GM21515 (cell line): ENCODE results near the gene CTNNA2.

Experiments used
- ATAC-seq: cut with Tn5 transposase; IDR thresholded peaks from one replicate; pipeline ENCODE4 v1.9.1; 2021; ENCODE audit not compliant: unreplicated experiment

Gene CTNNA2

GRCh38 chr2:80303006-80303908, 790.4 kb downstream of the CTNNA2 start:
- no peak for ATAC-seq

- ATAC-seq: no peak
These were observed 791.3 kb downstream of the CTNNA2 start, which contains the start of gene LRRTM1 for GRCh38 chr2:80303909-80304837. TSS of gene LRRTM1 (minus strand) at chr2:80304752. CDS start at chr2:80303819, 933 bp downstream.

- no peak for ATAC-seq
These were observed 798.5 kb downstream of the CTNNA2 start for GRCh38 chr2:80311304-80311703.

GRCh38 chr2:80312282-80312839, 799.5 kb downstream of the CTNNA2 start:
- ATAC-seq: no peak

GRCh38 chr2:80322311-80322920, 809.6 kb downstream of the CTNNA2 start:
- ATAC-seq: no peak

- no peak for ATAC-seq
These were observed 810.1 kb downstream of the CTNNA2 start for GRCh38 chr2:80322958-80323357.

- ATAC-seq: no peak
These were observed 810.8 kb downstream of the CTNNA2 start for GRCh38 chr2:80323610-80324009.

- no peak for ATAC-seq
These were observed 811.7 kb downstream of the CTNNA2 start for GRCh38 chr2:80324525-80324924.

- no peak for ATAC-seq
These were observed 813.4 kb downstream of the CTNNA2 start for GRCh38 chr2:80326214-80326613.

GRCh38 chr2:80326861-80327260, 814.0 kb downstream of the CTNNA2 start:
- ATAC-seq: no peak

- no peak for ATAC-seq
These were observed 815.3 kb downstream of the CTNNA2 start for GRCh38 chr2:80328159-80328571.

GRCh38 chr2:80329491-80329890, 816.6 kb downstream of the CTNNA2 start:
- no peak for ATAC-seq

GRCh38 chr2:80330527-80331450, 817.9 kb downstream of the CTNNA2 start:
- no peak for ATAC-seq

- no peak for ATAC-seq
These were observed 821.0 kb downstream of the CTNNA2 start for GRCh38 chr2:80333886-80334285.

- ATAC-seq: no peak
These were observed 822.6 kb downstream of the CTNNA2 start for GRCh38 chr2:80335411-80335810.

GRCh38 chr2:80338794-80339193, 825.9 kb downstream of the CTNNA2 start:
- no peak for ATAC-seq

GRCh38 chr2:80340022-80340421, 827.2 kb downstream of the CTNNA2 start:
- no peak for ATAC-seq

GRCh38 chr2:80348078-80348477, 835.2 kb downstream of the CTNNA2 start:
- ATAC-seq: no peak

GRCh38 chr2:80348953-80349352, 836.1 kb downstream of the CTNNA2 start:
- no peak for ATAC-seq

GRCh38 chr2:80351231-80351630, 838.4 kb downstream of the CTNNA2 start:
- ATAC-seq: no peak
